Measurements from ENCODE around the gene ACTL7B.

DNA sequence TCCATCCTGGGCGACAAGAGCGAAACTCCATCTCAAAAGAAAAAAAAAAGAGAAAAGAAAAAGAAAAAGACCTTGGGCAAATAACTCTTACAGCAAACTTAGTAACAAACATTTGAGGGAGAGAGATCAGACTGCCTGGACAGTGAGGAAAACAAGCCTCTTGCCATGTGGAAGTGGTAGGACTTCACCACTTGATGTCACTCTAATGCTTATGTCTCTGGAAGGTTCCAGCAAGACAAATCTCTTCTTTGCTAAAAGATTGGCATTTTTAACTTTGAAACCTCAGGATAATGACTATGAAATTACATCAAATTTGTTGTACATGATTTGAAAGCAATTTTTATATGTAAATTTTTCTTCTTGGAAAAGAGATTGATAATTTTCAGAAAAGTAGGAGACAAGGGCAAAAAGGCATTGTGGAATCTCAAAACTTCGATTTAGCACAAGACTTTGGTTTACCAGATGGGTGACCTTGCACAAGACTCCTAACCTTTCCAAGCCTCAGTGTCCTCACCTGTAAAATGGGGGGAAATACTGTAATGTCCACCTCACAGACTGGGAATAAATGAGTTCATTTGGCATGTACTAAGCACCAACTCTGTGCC lies 5.4 kb downstream of the ACTL7B start:
- no peak for TF ChIP-seq EZH2 (IDR thresholded peaks at IDR 0.05; ENCODE audit: low read depth, low read length, severe bottlenecking)
- TF ChIP-seq POLR2AphosphoS5 (IDR thresholded peaks at IDR 0.05; ENCODE audit: low read depth, low read length), result no peak
- TF ChIP-seq, protein P1, sequence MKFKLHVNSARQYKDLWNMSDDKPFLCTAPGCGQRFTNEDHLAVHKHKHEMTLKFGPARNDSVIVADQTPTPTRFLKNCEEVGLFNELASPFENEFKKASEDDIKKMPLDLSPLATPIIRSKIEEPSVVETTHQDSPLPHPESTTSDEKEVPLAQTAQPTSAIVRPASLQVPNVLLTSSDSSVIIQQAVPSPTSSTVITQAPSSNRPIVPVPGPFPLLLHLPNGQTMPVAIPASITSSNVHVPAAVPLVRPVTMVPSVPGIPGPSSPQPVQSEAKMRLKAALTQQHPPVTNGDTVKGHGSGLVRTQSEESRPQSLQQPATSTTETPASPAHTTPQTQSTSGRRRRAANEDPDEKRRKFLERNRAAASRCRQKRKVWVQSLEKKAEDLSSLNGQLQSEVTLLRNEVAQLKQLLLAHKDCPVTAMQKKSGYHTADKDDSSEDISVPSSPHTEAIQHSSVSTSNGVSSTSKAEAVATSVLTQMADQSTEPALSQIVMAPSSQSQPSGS (IDR thresholded peaks at IDR 0.05; ENCODE audit: low read length), result no peak
- TF ChIP-seq, protein P2, sequence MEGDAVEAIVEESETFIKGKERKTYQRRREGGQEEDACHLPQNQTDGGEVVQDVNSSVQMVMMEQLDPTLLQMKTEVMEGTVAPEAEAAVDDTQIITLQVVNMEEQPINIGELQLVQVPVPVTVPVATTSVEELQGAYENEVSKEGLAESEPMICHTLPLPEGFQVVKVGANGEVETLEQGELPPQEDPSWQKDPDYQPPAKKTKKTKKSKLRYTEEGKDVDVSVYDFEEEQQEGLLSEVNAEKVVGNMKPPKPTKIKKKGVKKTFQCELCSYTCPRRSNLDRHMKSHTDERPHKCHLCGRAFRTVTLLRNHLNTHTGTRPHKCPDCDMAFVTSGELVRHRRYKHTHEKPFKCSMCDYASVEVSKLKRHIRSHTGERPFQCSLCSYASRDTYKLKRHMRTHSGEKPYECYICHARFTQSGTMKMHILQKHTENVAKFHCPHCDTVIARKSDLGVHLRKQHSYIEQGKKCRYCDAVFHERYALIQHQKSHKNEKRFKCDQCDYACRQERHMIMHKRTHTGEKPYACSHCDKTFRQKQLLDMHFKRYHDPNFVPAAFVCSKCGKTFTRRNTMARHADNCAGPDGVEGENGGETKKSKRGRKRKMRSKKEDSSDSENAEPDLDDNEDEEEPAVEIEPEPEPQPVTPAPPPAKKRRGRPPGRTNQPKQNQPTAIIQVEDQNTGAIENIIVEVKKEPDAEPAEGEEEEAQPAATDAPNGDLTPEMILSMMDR (IDR thresholded peaks at IDR 0.05; ENCODE audit: control extremely low read depth in 1 of 3, insufficient read depth in 1 of 3, low read depth in 1 of 3, low read length in 3 of 3), result peak in 1 of 3 experiments; percentile 41; a peak in 2 of 4 replicates
- TF ChIP-seq POLR2A (IDR thresholded peaks at IDR 0.05; ENCODE audit: control extremely low read depth in 1 of 2, low read depth in 2 of 2, low read length in 2 of 2), result no peak
- TF ChIP-seq SRF (IDR thresholded peaks at IDR 0.05; ENCODE audit: low read depth, low read length), result no peak
- TF ChIP-seq FOSL1 (IDR thresholded peaks at IDR 0.05; ENCODE audit: insufficient read depth, low read depth, low read length), result no peak
- TF ChIP-seq MAFK (IDR thresholded peaks at IDR 0.05; ENCODE audit: low read depth, low read length), result no peak
- TF ChIP-seq EP300 (IDR thresholded peaks at IDR 0.05; ENCODE audit: borderline replicate concordance in 1 of 2, low read depth in 2 of 2, low read length in 2 of 2), result no peak
- TF ChIP-seq, protein P3, sequence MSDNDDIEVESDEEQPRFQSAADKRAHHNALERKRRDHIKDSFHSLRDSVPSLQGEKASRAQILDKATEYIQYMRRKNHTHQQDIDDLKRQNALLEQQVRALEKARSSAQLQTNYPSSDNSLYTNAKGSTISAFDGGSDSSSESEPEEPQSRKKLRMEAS (IDR thresholded peaks at IDR 0.05), result no peak
- TF ChIP-seq BACH1 (IDR thresholded peaks at IDR 0.05; ENCODE audit: low read length), result no peak
